Measurements from ENCODE around the gene GDPD2.

GDPD2 gene

GRCh38 chrX:70481471-70482270 is 58.6 kb downstream of the GDPD2 start:
- Histone ChIP-seq H3K9ac (ENCODE audit: low read depth, low read length) (no peak overlapping the region), H3K36me3 (ENCODE audit: insufficient read depth, low read length) (no peaks in the 10 kb centered on the region), H3K4me2 (ENCODE audit: insufficient read depth, low read length) (no peak overlapping the region), H3K9me3 (ENCODE audit: insufficient read depth, low read length, severe bottlenecking) (no peaks in the 10 kb centered on the region), H2AFZ (ENCODE audit: low read depth, low read length) (no peak overlapping the region), H3K4me3 (ENCODE audit: low read depth in 1 of 2, low read length in 2 of 2) (no peak overlapping the region), H3K79me2 (ENCODE audit: insufficient read depth, low read length) (no peaks in the 10 kb centered on the region), H3K27me3 (ENCODE audit: insufficient read depth, low read length, poor library complexity) (no peaks in the 10 kb centered on the region), H4K20me1 (ENCODE audit: insufficient read depth, low read length) (no peaks in the 10 kb centered on the region), H3K4me1 (ENCODE audit: insufficient read depth, low read length) (no peaks in the 10 kb centered on the region), H3K27ac (ENCODE audit: low read length) (no peak overlapping the region)
- DNase-seq (no peak), ATAC-seq (ENCODE audit: insufficient read depth, low read depth) (no peak)
- TF ChIP-seq EZH2 (IDR thresholded peaks at IDR 0.05; ENCODE audit: borderline replicate concordance, low read depth, low read length, severe bottlenecking) (no peak), CTCF (IDR thresholded peaks at IDR 0.05; ENCODE audit: borderline replicate concordance, extremely low read depth, low read length, poor library complexity, severe bottlenecking) (no peak)

GRCh38 chrX:70482300-70482699 is 59.2 kb downstream of the GDPD2 start:
- Histone ChIP-seq H4K20me1 (ENCODE audit: insufficient read depth, low read length) (no peaks in the 10 kb centered on the region), H3K9ac (ENCODE audit: low read depth, low read length) (no peak overlapping the region), H3K79me2 (ENCODE audit: insufficient read depth, low read length) (no peaks in the 10 kb centered on the region), H3K36me3 (ENCODE audit: insufficient read depth, low read length) (no peaks in the 10 kb centered on the region), H3K4me3 (ENCODE audit: low read depth in 1 of 2, low read length in 2 of 2) (no peak overlapping the region), H3K4me2 (ENCODE audit: insufficient read depth, low read length) (no peak overlapping the region), H3K27ac (ENCODE audit: low read length) (no peak overlapping the region), H2AFZ (ENCODE audit: low read depth, low read length) (no peak overlapping the region), H3K9me3 (ENCODE audit: insufficient read depth, low read length, severe bottlenecking) (no peaks in the 10 kb centered on the region), H3K4me1 (ENCODE audit: insufficient read depth, low read length) (no peaks in the 10 kb centered on the region), H3K27me3 (ENCODE audit: insufficient read depth, low read length, poor library complexity) (no peaks in the 10 kb centered on the region)
- TF ChIP-seq CTCF (IDR thresholded peaks at IDR 0.05; ENCODE audit: borderline replicate concordance, extremely low read depth, low read length, poor library complexity, severe bottlenecking) (no peak), EZH2 (IDR thresholded peaks at IDR 0.05; ENCODE audit: borderline replicate concordance, low read depth, low read length, severe bottlenecking) (no peak)
- no peak for DNase-seq
- no peak for ATAC-seq (ENCODE audit: insufficient read depth, low read depth)

Data from DND-41 (cell line).